GM12878 (cell line): ENCODE data around the gene CACNG8. TPM values are rescaled to one million over a fixed set of nuclear protein-coding genes. Genes with fewer than 3 reads are reported as not detected.

Source experiments
- ATAC-seq: fragments of 200-7000 bp; cut with Tn5 transposase; 3 replicates; pipeline ENCODE4 v1.9.1; 2020; ENCODE audit warnings: mild to moderate bottlenecking, moderate library complexity
- BruUV-seq: library from RNA; stranded (reverse); fragments of 400-500 nt; replicated peaks from 2 replicates; lab custom pipeline; 2021; lab: Mats Ljungman, UMichigan
- CTCF ChIA-PET: fragments of 300-600 bp; sonication (Branson Sonifier 250); formaldehyde crosslinking; extraction: SDS; loops from one replicate; lab custom pipeline; 2021; ENCODE audit warnings: inconsistent platforms; lab: Yijun Ruan, JAX
- POLR2A ChIA-PET: fragments of 350-600 bp; formaldehyde crosslinking; extraction: SDS; loops from one replicate; lab custom pipeline; 2021; ENCODE audit warnings: inconsistent platforms; lab: Charles Lee
- RAD21 ChIA-PET: fragments of 300-600 bp; sonication (Branson Sonifier 250); formaldehyde crosslinking; loops from one replicate; lab custom pipeline; 2023; ENCODE audit warnings: antibody characterized with exemption; ENCODE audit not compliant: unreplicated experiment; lab: Charles Lee
- SMC1A ChIA-PET: fragments of 300-600 bp; sonication (Branson Sonifier 250); formaldehyde crosslinking; loops from one replicate; lab custom pipeline; 2023; ENCODE audit not compliant: unreplicated experiment, uncharacterized antibody; lab: Charles Lee
- DNase-seq: peaks from one replicate; pipeline ENCODE4 v3.0.0-alpha.2; 2011; ENCODE audit warnings: low read depth, low spot score
- FAIRE-seq: peaks from 3 replicates; lab custom pipeline; 2011; peaks lifted over from hg19 to GRCh38; lab: Jason Lieb, UNC
- H2AFZ ChIP-seq: 2 replicates; pipeline ENCODE4 v1.6.0; 2011; ENCODE audit warnings: low read depth, low read length, control low read depth; ENCODE audit not compliant: control insufficient read depth
- H3K27ac ChIP-seq: 2 replicates; pipeline ENCODE4 v1.5.1; 2011; ENCODE audit warnings: control low read depth; ENCODE audit not compliant: control insufficient read depth, insufficient read depth
- H3K27me3 ChIP-seq, 2 experiments: replicated peaks in 1 of 2; 2 replicates each; pipeline versions ENCODE4 v1.6.0 to v1.6.1; 2011; ENCODE audit warnings: low read length in 1 of 2; ENCODE audit not compliant: control insufficient read depth in 2 of 2, insufficient read depth in 2 of 2
- H3K36me3 ChIP-seq, 2 experiments: 2 replicates each; pipeline ENCODE4 v1.5.1; 2011; ENCODE audit warnings: low read length in 1 of 2; ENCODE audit not compliant: control insufficient read depth in 2 of 2, insufficient read depth in 2 of 2
- H3K4me1 ChIP-seq: 2 replicates; pipeline ENCODE4 v1.6.1; 2011; ENCODE audit warnings: mild to moderate bottlenecking, low read length, moderate library complexity, mixed read lengths; ENCODE audit not compliant: control insufficient read depth, insufficient read depth
- H3K4me2 ChIP-seq: 2 replicates; pipeline ENCODE4 v1.6.0; 2011; ENCODE audit warnings: control low read depth; ENCODE audit not compliant: control insufficient read depth, insufficient read depth
- H3K4me3 ChIP-seq: fragments of 200-600 bp; sonication (generic); 2 replicates; pipeline ENCODE4 v1.5.1; 2016
- H3K79me2 ChIP-seq: 2 replicates; pipeline ENCODE4 v1.6.0; 2011; ENCODE audit warnings: low read length; ENCODE audit not compliant: control insufficient read depth, insufficient read depth
- H3K9ac ChIP-seq: 2 replicates; pipeline ENCODE4 v1.8.0; 2011; ENCODE audit warnings: low read length, control low read depth, mixed read lengths; ENCODE audit not compliant: control insufficient read depth, insufficient read depth
- H3K9me3 ChIP-seq: replicated peaks from 3 replicates; pipeline ENCODE4 v1.5.1; 2011; ENCODE audit warnings: mild to moderate bottlenecking, low read length; ENCODE audit not compliant: control insufficient read depth, insufficient read depth
- H4K20me1 ChIP-seq: 2 replicates; pipeline ENCODE4 v1.6.0; 2011; ENCODE audit not compliant: control insufficient read depth, insufficient read depth
- BMI1 ChIP-seq: fragments of 450-650 bp; IDR thresholded peaks from 2 replicates; pipeline ENCODE4 v1.6.1; 2016; ENCODE audit warnings: mild to moderate bottlenecking, moderate library complexity, borderline replicate concordance
- CHD4 ChIP-seq: fragments of 200-600 bp; sonication (generic); IDR thresholded peaks from 2 replicates; pipeline ENCODE4 v1.6.1; 2016; ENCODE audit warnings: mild to moderate bottlenecking
- CREB1 ChIP-seq: IDR thresholded peaks from 2 replicates; pipeline ENCODE4 v1.6.1; 2012; ENCODE audit warnings: low read depth, mild to moderate bottlenecking, inconsistent platforms
- EED ChIP-seq: sonication (generic); IDR thresholded peaks from 2 replicates; pipeline ENCODE4 v1.6.1; 2016; ENCODE audit warnings: antibody characterized with exemption, low read depth
- EGR1 ChIP-seq, 2 experiments: IDR thresholded peaks; 1 replicate in 1 of 2; 2 replicates in 1 of 2; pipeline ENCODE4 v1.6.1; 2011 to 2012; ENCODE audit warnings: low read depth in 2 of 2, low read length in 2 of 2, borderline replicate concordance in 1 of 2, mild to moderate bottlenecking in 1 of 2, moderate library complexity in 1 of 2
- ETV6 ChIP-seq, 2 experiments: fragments of 450-650 bp in 1 of 2; IDR thresholded peaks in 1 of 2; conservative IDR thresholded peaks in 1 of 2; 2 replicates each; pipeline ENCODE4 v1.6.1; 2014; ENCODE audit warnings: antibody characterized with exemption in 1 of 2, borderline replicate concordance in 1 of 2, low read depth in 1 of 2, mild to moderate bottlenecking in 1 of 2, moderate library complexity in 1 of 2
- HDAC6 ChIP-seq: fragments of 200-600 bp; sonication (generic); IDR thresholded peaks from one replicate; pipeline ENCODE4 v1.8.0; 2017; ENCODE audit warnings: antibody characterized with exemption; ENCODE audit not compliant: unreplicated experiment
- HDGF ChIP-seq: fragments of 450-650 bp; IDR thresholded peaks from 2 replicates; pipeline ENCODE4 v1.6.1; 2016; ENCODE audit warnings: antibody characterized with exemption
- IRF4 ChIP-seq: IDR thresholded peaks from 2 replicates; pipeline ENCODE4 v1.6.1; 2011; ENCODE audit warnings: low read depth, low read length
- JUND ChIP-seq: IDR thresholded peaks from 2 replicates; pipeline ENCODE4 v1.6.1; 2012; ENCODE audit warnings: low read depth, mild to moderate bottlenecking, low read length, improper control_type of control experiment, moderate library complexity
- MTA3 ChIP-seq: IDR thresholded peaks from 2 replicates; pipeline ENCODE4 v1.6.1; 2012; ENCODE audit warnings: low read length, inconsistent platforms, borderline replicate concordance
- RAD51 ChIP-seq: fragments of 450-650 bp; IDR thresholded peaks from 2 replicates; pipeline ENCODE4 v1.6.1; 2016; ENCODE audit warnings: moderate library complexity, mild to moderate bottlenecking, inconsistent platforms
- RCOR1 ChIP-seq: conservative IDR thresholded peaks from 2 replicates; pipeline ENCODE4 v1.6.1; 2012; ENCODE audit warnings: low read depth, low read length, improper control_type of control experiment
- SMC3 ChIP-seq: IDR thresholded peaks from 2 replicates; pipeline ENCODE4 v1.6.1; 2011; ENCODE audit warnings: low read length, improper control_type of control experiment, borderline replicate concordance
- SP1 ChIP-seq: IDR thresholded peaks from one replicate; pipeline ENCODE4 v1.6.1; 2011; ENCODE audit warnings: low read depth, low read length
- SREBF2 ChIP-seq: IDR thresholded peaks from 2 replicates; pipeline ENCODE4 v1.6.1; 2012; ENCODE audit warnings: mild to moderate bottlenecking, low read length
- STAT1 ChIP-seq: fragments of 450-650 bp; conservative IDR thresholded peaks from 2 replicates; pipeline ENCODE4 v1.6.1; 2014; ENCODE audit warnings: antibody characterized with exemption, mild to moderate bottlenecking
- TCF12 ChIP-seq: IDR thresholded peaks from 2 replicates; pipeline ENCODE4 v1.6.1; 2011; ENCODE audit warnings: low read depth, mild to moderate bottlenecking, low read length
- ZNF207 ChIP-seq: fragments of 450-650 bp; IDR thresholded peaks from 2 replicates; pipeline ENCODE4 v1.6.1; 2014; ENCODE audit warnings: antibody characterized with exemption, mild to moderate bottlenecking, borderline replicate concordance
- ZNF622 ChIP-seq: fragments of 450-650 bp; IDR thresholded peaks from 2 replicates; pipeline ENCODE4 v1.6.1; 2017; ENCODE audit warnings: mild to moderate bottlenecking, inconsistent platforms
- WGBS: methylation state at CpG from one replicate; pipeline ENCODE4 v1.1.6; 2016; ENCODE audit warnings: low lambda C conversion rate; ENCODE audit not compliant: insufficient replicate concordance, insufficient coverage; ENCODE audit errors: missing lambda C conversion rate; 5-methylcytosine and 5-hydroxymethylcytosine counted together
- in situ Hi-C: fragments of 300-500 bp; cut with MboI; formaldehyde crosslinking; loops from 9 replicates; pipeline ENCODE4 v1.14.3; 2018; ENCODE audit warnings: mixed read lengths
- intact Hi-C: fragments of 100-400 bp; cut with micrococcal nuclease; formaldehyde crosslinking; loops from one replicate; pipeline ENCODE4 v1.14.2; 2022; ENCODE audit not compliant: unreplicated experiment
- polyA plus RNA-seq, 11 experiments: library from polyadenylated mRNA; depleted of rRNA in 4 of 11; unstranded in 6 of 11; stranded (reverse) in 5 of 11; fragments of >200 nt; fragmentation: Nextera tagmentation in 4 of 11; fragmentation: Illumina TruSeq in 1 of 11; extraction: Ambion mirVana in 4 of 11; extraction: Trizol in 1 of 11; gene quantifications; 1 replicate in 1 of 11; 2 replicates in 10 of 11; pipeline versions ENCODE4 v1.2.1 to v1.2.3, GENCODE V29; 2011 to 2016; ENCODE audit warnings: inconsistent platforms in 2 of 11, missing spikeins in 2 of 11, low read depth in 1 of 11
- total RNA-seq, 4 experiments: library from RNA; depleted of rRNA in 3 of 4; stranded (reverse); fragments of >200 nt in 3 of 4; fragmentation: Illumina TruSeq in 1 of 4; extraction: Trizol in 1 of 4; gene quantifications; 2 replicates each; pipeline versions ENCODE4 v1.2.1 to v1.2.3, GENCODE V29; 2013 to 2021
- TF ChIP-seq, protein P1 (sequence below): fragments of 450-650 bp; IDR thresholded peaks from 2 replicates; pipeline ENCODE4 v1.6.1; 2014; ENCODE audit warnings: mild to moderate bottlenecking
- TF ChIP-seq, protein P2 (sequence below): IDR thresholded peaks from 2 replicates; pipeline ENCODE4 v1.6.1; 2011; ENCODE audit warnings: low read depth, mild to moderate bottlenecking, low read length, moderate library complexity, borderline replicate concordance; ENCODE audit errors: extremely low read depth

Gene CACNG8
- total and polyA plus RNA-seq, 10 of the 15 experiments (the other 5 are each of a cell fraction or from before 2014, with no cell fraction given) = not detected

DNA sequence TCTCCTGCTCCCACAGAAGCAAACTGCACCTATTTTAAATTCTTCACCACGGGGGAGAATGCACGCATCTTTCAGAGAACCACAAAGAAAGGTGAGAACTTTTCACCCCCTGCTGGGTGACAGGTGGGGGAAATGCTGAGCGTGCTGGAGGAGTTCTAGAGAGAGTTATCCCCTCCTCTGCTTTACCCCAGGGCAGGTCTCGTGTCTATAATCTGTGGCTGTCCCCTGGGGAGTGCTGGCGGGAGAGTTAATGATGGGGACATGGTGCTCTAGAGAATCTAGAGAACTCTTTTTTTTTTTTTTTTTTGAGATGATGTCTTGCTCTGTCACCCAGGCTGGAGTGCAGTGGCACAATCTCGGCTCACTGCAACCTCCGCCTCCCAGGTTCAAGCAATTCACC, 35.5 kb downstream of the CACNG8 start:
- TF ChIP-seq HDAC6 (no peak), STAT1 (no peak), RAD51 (no peak), BMI1 (no peak), TCF12 (no peak), SMC3 (no peak), ZNF207 (no peak), EED (no peak)
- TF ChIP-seq, all 136 proteins: peak for 0
- ATAC-seq (no peak), FAIRE-seq (no peak), DNase-seq (no peak)
- SMC1A ChIA-PET = no interaction called here
- Histone ChIP-seq H3K4me3 (no peak overlapping the region), H3K9ac (no peak overlapping the region), H3K36me3 (no peaks in the 10 kb centered on the region), H3K4me1 (no peaks in the 10 kb centered on the region), H3K9me3 (no peaks in the 10 kb centered on the region; the same call in 2 of the 3 replicates), H3K4me2 (no peak overlapping the region), H3K79me2 (no peaks in the 10 kb centered on the region), H4K20me1 (no peaks in the 10 kb centered on the region), H3K27ac (no peak overlapping the region), H3K27me3 (no peaks in the 10 kb centered on the region), H2AFZ (no peak overlapping the region)
- CTCF ChIA-PET = no interaction called here
- POLR2A ChIA-PET = no interaction called here
- intact Hi-C loops (no loop called here), in situ Hi-C loops (no loop called here)
- no TSS peak for BruUV-seq
- RAD21 ChIA-PET = no interaction called here
- 18% methylated on average over 7 of the region's 7 CpGs for WGBS

DNA sequence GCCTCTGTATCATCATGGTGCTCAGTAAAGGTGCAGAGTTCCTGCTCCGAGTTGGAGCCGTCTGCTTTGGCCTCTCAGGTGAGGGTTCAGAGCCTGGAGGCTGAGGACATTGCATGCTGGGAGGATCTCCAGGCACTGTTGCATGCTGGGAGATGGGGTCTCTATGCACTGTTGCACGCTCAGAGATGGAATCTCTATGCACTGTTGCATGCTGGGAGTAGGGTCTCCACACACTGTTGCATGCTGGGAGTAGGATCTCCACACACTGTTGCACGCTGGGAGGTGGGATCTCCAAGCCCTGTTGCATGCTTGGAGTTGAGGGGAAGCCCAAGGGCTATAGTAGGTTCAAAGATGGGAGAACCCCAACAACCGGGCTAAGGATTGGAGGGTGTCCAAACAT, 37.0 kb downstream of the CACNG8 start:
- no peak overlapping the region for H3K4me2 ChIP-seq
- no peak overlapping the region for H2AFZ ChIP-seq
- no peaks in the 10 kb centered on the region for H3K79me2 ChIP-seq
- ChIA-PET RAD21 (no interaction called here), SMC1A (no interaction called here), CTCF (no interaction called here), POLR2A (no interaction called here)
- in situ Hi-C loops = no loop called here
- H4K20me1 ChIP-seq = no peaks in the 10 kb centered on the region
- no peaks in the 10 kb centered on the region for H3K36me3 ChIP-seq
- intact Hi-C loops = no loop called here
- H3K4me1 ChIP-seq = no peaks in the 10 kb centered on the region
- BruUV-seq = no TSS peak
- DNase-seq (no peak), FAIRE-seq (no peak), ATAC-seq (no peak)
- H3K9ac ChIP-seq = no peak overlapping the region
- no peaks in the 10 kb centered on the region for H3K27me3 ChIP-seq
- WGBS = 24% methylated on average over 5 of the region's 5 CpGs
- no peak overlapping the region for H3K27ac ChIP-seq
- no peak overlapping the region for H3K4me3 ChIP-seq
- no peaks in the 10 kb centered on the region; the same call in 2 of the 3 replicates for H3K9me3 ChIP-seq
- TF ChIP-seq SREBF2 (no peak), RCOR1 (no peak), MTA3 (no peak), JUND (no peak), CHD4 (no peak), EGR1 (IDR thresholded peaks at IDR 0.05; ENCODE audit: borderline replicate concordance in 1 of 2, low read depth in 2 of 2, low read length in 2 of 2) (no peak), SP1 (no peak), IRF4 (no peak), ZNF622 (no peak), CREB1 (no peak), ETV6 (conservative IDR thresholded peaks at IDR 0.05 in 1 of 2, IDR thresholded peaks at IDR 0.05 in 1 of 2; ENCODE audit: borderline replicate concordance in 1 of 2, low read depth in 1 of 2) (no peak), HDGF (no peak)
- TF ChIP-seq, protein P1, sequence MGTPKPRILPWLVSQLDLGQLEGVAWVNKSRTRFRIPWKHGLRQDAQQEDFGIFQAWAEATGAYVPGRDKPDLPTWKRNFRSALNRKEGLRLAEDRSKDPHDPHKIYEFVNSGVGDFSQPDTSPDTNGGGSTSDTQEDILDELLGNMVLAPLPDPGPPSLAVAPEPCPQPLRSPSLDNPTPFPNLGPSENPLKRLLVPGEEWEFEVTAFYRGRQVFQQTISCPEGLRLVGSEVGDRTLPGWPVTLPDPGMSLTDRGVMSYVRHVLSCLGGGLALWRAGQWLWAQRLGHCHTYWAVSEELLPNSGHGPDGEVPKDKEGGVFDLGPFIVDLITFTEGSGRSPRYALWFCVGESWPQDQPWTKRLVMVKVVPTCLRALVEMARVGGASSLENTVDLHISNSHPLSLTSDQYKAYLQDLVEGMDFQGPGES = no peak
- TF ChIP-seq, protein P2, sequence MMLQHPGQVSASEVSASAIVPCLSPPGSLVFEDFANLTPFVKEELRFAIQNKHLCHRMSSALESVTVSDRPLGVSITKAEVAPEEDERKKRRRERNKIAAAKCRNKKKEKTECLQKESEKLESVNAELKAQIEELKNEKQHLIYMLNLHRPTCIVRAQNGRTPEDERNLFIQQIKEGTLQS = no peak
